Chondrocyte (in vitro differentiated cells): ENCODE data around the gene TSPAN8. TPM values are rescaled to one million over a fixed set of nuclear protein-coding genes. Genes with fewer than 3 reads are reported as not detected.

Source experiments
- DNase-seq: peaks from one replicate; pipeline ENCODE4 v3.0.0; 2021; ENCODE audit warnings: mixed read lengths, low spot score
- H3K27ac Mint-ChIP-seq: one replicate; pipeline ENCODE4 v1.8.0; 2021; ENCODE audit warnings: mild to moderate bottlenecking, moderate library complexity, mixed read lengths; ENCODE audit not compliant: unreplicated experiment
- H3K27me3 Mint-ChIP-seq: 2 replicates; pipeline ENCODE4 v1.8.0; 2021; ENCODE audit warnings: low read depth, mixed read lengths
- H3K36me3 Mint-ChIP-seq: 2 replicates; pipeline ENCODE4 v1.8.0; 2021; ENCODE audit warnings: low read depth, mixed read lengths
- H3K4me1 Mint-ChIP-seq: 2 replicates; pipeline ENCODE4 v1.8.0; 2021; ENCODE audit warnings: low read depth, mild to moderate bottlenecking, mixed read lengths
- H3K4me3 Mint-ChIP-seq: one replicate; pipeline ENCODE4 v1.8.0; 2021; ENCODE audit warnings: mild to moderate bottlenecking, moderate library complexity, mixed read lengths; ENCODE audit not compliant: unreplicated experiment
- H3K9me3 Mint-ChIP-seq: 2 replicates; pipeline ENCODE4 v1.8.0; 2021; ENCODE audit warnings: low read depth, mixed read lengths
- CTCF ChIP-seq: fragments of 200-600 bp; sonication (generic); IDR thresholded peaks from 2 replicates; pipeline ENCODE4 v1.5.0; 2021; ENCODE audit warnings: antibody characterized with exemption, mild to moderate bottlenecking, moderate library complexity
- total RNA-seq: library from RNA; stranded (reverse); gene quantifications from 3 replicates; pipeline ENCODE4 v1.2.1, GENCODE V29; 2021

TSPAN8 gene
- total RNA-seq, 1 donor from 2014 or later, result 0.22 TPM

GRCh38 chr12:71144682-71145081 is 13.1 kb downstream of the TSPAN8 start:
- no peak overlapping the region for H3K27ac Mint-ChIP-seq
- H3K4me1 Mint-ChIP-seq, result peaks cover 24% of the 10 kb centered on the region

GRCh38 chr12:71142956-71143355 is 14.8 kb downstream of the TSPAN8 start:
- H3K4me3 Mint-ChIP-seq, result no peak overlapping the region
- H3K36me3 Mint-ChIP-seq, result no peaks in the 10 kb centered on the region
- no peak for DNase-seq
- H3K9me3 Mint-ChIP-seq, result no peaks in the 10 kb centered on the region
- no peaks in the 10 kb centered on the region for H3K27me3 Mint-ChIP-seq
- TF ChIP-seq CTCF, result no peak
- no peak overlapping the region for H3K27ac Mint-ChIP-seq
- H3K4me1 Mint-ChIP-seq, result peaks cover 24% of the 10 kb centered on the region

More at GRCh38 chr12:71144682-71145081, 13.1 kb downstream of the TSPAN8 start:
- no peak for DNase-seq
- H3K9me3 Mint-ChIP-seq, result no peaks in the 10 kb centered on the region
- no peak for TF ChIP-seq CTCF
- H3K27me3 Mint-ChIP-seq, result no peaks in the 10 kb centered on the region
- H3K4me3 Mint-ChIP-seq, result no peak overlapping the region
- no peaks in the 10 kb centered on the region for H3K36me3 Mint-ChIP-seq

- no peaks in the 10 kb centered on the region for H3K27me3 Mint-ChIP-seq
- H3K36me3 Mint-ChIP-seq, result no peaks in the 10 kb centered on the region
Measured at GRCh38 chr12:71142016-71142415, 15.8 kb downstream of the TSPAN8 start.

DNA sequence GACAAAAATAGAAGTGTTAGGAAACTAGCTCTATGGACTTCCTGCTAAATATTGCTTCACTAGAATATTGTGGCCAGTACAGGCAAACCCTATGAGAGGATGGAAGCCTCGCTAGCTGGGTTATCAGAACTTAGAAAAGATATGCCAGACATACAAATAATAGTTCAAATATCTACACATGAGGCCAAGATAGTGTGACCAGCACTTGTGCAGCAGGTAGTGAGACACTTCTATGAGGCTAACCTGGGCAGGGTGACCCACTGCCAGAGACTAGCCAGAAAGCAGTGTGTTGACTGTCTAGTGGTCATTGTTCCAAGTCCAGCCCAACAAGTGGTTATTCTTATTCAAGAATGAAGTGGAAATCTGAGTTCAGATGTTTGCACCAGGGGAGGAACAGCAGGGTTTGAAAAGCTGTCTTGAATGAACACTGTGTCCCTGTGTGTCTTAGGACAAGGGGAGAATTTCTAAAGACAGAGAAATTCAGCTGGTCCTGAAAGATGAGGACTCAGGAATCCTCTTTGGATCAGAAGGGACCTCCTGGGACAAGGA is 16.3 kb downstream of the TSPAN8 start:
- Mint-ChIP-seq H3K27ac (no peak overlapping the region), H3K4me3 (no peak overlapping the region), H3K36me3 (no peaks in the 10 kb centered on the region), H3K27me3 (no peaks in the 10 kb centered on the region), H3K9me3 (no peaks in the 10 kb centered on the region), H3K4me1 (peaks cover 24% of the 10 kb centered on the region)
- DNase-seq, result no peak
- no peak for TF ChIP-seq CTCF

More at GRCh38 chr12:71142016-71142415, 15.8 kb downstream of the TSPAN8 start:
- peaks cover 24% of the 10 kb centered on the region for H3K4me1 Mint-ChIP-seq
- no peaks in the 10 kb centered on the region for H3K9me3 Mint-ChIP-seq
- H3K27ac Mint-ChIP-seq, result no peak overlapping the region
- no peak overlapping the region for H3K4me3 Mint-ChIP-seq
- TF ChIP-seq CTCF, result no peak
- no peak for DNase-seq

GRCh38 chr12:71139153-71139735 is 18.6 kb downstream of the TSPAN8 start:
- no peak for TF ChIP-seq CTCF
- no peak for DNase-seq
- Mint-ChIP-seq H3K36me3 (no peaks in the 10 kb centered on the region), H3K4me3 (no peak overlapping the region), H3K27me3 (peaks cover 1% of the 10 kb centered on the region), H3K27ac (no peak overlapping the region), H3K9me3 (no peaks in the 10 kb centered on the region), H3K4me1 (peaks cover 12% of the 10 kb centered on the region)
